KG1 (cell line): Measurements from ENCODE around the gene PLA2G7.
"Not testable (repeated sequence)": the region's sequence is repeated elsewhere in the genome, so short reads cannot be mapped to it uniquely, and the experiment has no call there.

Experiments used
- DNase-seq: peaks from one replicate; lab custom pipeline; 2025; lab: John Stamatoyannopoulos, UW

The PLA2G7 gene

DNA sequence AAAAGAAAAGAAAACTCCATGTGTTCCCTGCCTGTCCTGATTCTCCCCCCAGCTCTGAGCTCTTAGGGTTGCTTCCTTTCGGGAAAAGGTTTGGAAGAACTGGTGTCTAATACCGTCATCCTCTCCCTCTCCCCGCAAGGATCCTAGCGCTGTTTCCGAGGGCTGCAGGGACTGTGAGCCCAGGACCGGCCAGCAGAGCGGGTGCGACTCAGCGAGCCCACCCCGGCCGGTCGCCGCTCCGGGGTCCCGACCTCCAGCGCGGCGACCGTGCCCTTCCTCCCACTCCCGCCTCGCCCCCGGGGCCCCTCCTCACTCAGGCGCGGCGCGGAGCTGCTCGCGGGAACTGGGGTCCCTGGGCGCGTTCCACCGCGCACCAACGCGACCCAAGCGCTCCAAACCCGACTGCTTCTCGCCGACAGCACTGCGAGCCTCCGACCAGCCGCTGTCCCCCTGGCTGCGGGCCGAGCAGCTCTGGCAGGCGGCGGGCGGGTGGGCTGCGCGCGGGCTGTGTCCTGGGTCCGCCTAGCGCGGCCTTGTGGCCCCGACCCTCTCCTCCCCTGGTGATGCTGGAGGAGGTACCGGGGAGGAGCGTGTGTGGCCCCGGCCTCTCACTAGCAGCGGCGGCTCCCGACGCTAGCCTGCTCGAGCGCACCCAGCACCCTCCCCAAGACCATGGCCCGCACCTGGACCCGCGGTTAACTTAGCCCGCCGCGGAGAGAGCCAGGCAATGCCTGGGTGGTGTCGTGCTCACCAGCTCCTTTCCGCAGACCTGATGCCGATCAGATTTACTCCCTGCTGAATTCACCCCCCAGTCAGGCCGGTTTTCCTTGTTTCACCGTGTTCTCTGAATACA is at the start of gene PLA2G7:
Gene PLA2G7 (minus strand): TSS at position 509 of the 853 bp plus-strand sequence. CDS start 12,484 bp downstream, outside the sequence.
- no peak for DNase-seq

DNA sequence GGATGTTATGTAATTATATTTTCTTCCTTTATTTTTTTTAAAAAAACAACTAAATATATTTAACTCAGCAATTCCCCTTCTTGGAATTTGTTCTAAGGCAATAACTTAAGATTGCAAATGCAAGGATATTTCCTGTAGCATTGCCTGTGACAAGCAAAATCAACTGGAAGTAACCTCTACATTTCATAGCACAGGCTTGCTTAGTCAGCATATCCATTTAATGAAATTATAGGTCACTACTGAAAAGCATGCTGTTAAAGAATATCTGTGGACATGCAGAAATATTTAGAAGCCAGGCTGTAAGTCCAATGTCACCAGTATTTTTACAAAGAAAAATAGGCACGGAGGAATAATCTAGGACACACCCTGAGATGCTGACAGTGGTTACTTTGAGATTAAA is 49.4 kb upstream of the PLA2G7 start:
- no peak for DNase-seq

DNA sequence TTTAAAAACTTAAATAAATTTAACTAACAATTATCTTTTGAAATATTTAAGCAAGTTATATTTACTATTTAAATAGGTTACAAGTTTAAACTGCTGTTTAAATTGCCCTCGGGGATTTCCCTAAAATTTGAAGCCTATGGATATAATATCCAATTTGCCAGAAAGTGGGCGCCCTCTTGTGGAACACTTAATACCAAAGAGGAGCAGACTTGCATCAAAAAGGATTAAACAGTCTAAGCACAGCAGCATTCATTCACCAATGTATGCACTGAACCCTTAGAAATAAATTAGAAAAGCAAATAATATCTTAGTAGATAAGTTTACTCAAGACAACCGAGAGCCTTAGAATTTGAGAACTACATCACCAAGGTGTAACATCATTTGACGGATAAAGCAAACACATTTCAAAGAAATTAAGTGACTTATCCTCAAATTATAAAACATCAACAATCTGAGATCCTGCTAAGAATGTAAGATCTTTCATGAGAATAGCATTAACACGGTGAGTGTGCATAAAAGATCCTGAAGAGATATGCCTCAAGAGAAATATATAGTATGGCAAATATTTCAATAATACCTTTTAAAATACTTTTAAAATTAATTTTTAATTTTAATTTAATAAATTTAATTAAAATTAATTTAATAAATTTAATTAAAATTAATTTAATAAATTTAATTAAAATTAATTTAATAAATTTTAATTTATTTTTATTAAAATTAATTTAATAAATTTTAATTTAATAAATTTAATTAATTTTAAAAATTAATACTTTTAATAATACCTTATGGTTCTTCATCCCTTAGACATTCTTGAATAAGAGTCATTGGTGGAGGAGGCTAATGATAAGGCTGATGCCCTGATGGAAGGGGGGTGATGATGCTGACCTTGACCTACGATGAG is 46.6 kb upstream of the PLA2G7 start:
- peak; percentile 4 for DNase-seq

DNA sequence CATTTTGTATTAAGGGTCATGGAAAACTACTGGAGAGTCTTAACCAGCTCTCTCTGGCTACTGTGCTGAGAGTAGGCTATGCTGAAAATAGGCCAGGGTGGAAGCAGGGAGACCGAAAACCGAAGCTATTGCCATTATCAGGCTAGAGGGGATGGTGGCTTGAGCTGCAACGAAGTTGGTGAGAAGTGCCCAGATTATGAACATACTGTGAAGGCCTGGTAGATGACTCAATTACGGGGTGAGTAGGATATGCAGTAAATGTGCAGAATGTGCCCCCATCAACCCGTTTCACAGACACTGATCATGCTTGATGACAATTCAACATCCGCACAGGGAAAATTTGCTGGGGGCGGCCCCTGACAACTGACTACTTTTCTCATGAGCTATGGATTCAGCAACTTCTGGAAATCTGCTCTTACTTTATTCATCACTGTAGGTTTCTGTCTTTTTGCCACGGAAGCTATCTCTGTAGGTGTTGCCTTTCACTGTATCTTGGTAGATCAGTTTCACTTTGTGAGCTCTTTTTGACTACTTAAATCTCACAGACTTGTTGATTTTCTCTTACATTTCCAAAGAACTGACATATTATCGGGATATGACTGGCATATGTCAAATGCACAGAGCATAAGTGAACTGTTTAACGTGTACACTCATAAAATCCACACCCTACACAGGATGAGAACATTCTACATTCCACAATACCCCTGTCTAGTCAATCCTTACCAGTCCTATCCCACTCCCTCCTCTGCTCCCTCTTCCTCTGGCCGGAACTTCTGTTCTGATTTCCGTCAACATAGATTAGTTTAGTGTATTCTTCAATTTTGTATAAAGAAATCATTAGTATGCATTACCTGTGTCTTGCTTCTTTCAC is 42.5 kb upstream of the PLA2G7 start:
- DNase-seq: no peak

DNA sequence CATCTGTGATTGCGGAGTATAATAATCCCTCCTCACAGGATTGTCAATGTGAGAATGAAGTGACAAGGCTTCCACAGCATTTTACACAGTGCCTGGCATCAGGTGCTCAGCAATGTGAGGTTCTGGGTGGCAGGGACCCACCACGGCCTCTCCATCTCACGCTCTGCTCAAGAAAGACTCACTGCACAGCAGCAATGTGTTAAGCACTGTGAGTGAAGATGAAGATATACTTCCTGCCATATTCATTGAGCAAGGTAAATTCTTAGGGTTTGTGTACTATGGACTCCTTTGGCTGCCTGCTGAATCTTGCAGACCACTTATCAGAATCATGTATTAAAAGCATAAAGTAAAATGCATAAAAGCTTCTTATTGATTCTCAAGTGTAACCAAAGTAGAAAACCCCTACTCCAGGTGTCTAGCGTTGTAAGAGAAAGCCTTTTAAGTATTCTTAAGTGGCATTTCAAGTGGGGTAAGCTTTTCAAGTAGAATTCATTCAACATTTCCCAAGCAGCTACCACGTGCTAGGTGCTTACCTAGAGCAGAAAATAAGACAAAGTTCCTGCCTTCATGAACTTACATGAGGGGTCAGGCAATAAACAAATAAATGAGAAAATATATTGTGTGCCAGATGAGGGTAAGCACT is 41.0 kb upstream of the PLA2G7 start:
- no peak for DNase-seq

DNA sequence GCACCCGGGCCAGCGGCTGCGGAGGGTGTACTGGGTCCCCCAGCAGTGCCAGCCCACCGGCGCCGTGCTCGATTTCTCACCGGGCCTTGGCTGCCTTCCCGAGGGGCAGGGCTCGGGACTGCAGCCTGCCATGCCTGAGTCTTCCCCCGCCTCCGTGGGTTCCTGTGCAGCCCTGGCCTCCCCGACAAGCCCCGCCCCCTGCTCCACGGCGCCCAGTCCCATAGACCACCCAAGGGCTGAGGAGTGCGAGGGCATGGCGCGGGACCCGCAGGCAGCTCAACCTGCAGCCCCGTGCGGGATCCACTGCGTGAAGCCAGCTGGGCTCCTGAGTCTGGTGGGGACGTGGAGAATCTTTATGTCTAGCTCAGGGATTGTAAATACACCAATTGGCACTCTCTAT is 39.6 kb upstream of the PLA2G7 start:
- DNase-seq: not testable (repeated sequence)

DNA sequence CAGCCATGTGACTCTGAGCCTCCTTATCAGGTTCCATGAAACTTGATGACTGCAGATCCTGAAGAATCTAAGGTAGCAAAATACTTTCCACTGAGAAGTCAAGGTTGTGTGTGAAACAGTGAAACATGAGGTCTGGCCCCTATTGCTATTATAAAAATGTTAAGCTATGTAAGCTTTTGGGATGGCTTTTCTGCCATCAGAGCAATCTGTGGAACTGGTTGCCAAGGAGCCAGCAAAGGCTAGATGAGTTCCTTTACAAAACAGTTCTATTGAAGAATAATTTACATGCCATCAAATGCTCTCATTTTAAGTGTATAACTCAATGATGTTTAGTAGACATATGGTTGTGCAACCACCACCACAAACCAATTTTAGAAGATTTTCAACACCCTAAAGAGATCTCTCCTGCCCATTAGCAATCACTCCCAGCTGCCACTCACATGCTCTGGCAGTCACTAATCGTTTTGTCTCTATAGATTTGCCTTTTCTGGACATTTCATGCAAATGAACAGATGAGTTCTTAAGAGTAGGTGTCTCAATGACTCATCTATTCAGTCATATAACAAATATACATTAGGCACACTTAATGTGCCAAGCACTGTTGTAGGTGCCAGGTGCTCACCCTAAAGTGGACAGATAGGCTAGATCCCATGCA is 38.2 kb upstream of the PLA2G7 start:
- no peak for DNase-seq

DNA sequence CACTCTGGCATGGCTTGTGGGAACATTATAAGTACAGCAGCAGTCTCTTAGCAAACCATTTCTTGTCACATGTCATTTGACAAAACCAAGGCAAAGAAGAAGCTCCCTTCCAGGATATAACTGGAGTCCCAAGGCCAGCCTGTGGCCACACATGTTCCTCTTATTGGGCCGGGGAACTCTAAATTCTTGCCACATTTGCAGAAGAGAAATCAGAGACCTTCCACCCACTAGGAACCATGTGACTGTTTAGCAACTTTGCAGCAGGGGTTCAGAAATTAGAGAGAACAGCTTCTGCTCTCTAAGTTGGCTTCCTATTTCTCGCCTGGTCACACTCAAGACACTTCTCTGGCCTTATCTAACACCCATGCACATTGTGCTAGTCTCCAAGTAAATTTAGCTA is 37.6 kb upstream of the PLA2G7 start:
- DNase-seq: peak; percentile 32

DNA sequence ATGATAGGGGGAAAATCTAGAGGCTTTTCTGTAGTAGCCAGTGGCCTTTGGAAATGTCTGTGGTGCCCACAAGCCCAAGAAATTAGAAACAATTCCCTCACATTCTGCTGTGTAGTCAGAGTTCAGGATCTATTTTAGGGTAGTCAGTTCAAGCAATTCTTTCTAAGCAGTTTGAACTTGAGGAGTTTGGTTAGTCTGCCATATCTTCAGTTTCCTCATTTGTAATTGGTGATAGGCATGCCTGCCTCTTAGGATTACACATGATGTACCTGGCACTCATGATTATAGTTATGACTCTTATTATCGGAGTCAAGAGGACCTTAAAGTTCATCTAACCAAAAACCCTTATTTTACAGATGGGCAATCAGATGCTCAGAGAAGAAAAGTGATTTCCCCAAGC is 36.8 kb upstream of the PLA2G7 start:
- DNase-seq: no peak

DNA sequence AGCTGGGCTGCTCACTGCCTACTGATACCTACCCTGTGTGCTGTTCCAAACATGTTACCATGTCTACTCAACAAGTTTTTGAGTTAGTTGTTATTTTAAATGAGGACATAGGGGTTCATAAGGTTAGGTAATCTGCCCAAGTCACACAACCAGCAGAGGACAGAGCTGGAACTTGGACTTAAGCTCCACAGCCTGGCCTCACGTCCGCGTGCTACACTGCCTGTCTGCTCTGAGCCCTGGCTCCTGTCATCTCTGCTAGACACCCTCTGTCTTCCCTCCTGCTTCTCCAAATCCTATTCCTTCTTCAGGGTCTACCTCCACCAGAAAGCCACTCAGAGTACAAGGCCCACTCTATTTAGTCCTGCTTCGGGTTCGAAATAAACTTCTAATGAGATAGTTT is 29.8 kb upstream of the PLA2G7 start:
- DNase-seq: no peak

DNA sequence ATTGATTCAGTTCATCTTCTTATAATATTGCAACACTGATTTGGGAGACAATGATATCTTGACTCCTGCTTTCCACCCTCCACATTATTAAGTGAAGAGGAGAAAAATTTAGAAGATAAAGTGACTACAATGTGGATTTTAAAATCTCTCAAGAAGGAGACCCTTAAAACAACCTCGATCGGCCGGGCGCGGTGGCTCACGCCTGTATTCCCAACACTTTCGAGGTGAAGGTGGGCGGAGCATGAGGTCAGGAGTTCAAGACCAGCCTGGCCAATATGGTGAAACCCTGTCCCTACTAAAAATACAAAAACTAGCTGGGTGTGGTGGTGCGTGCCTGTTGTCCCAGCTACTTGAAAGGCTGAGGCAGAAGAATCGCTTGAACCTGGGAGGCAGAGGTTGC is 29.1 kb upstream of the PLA2G7 start:
- not testable (repeated sequence) for DNase-seq

DNA sequence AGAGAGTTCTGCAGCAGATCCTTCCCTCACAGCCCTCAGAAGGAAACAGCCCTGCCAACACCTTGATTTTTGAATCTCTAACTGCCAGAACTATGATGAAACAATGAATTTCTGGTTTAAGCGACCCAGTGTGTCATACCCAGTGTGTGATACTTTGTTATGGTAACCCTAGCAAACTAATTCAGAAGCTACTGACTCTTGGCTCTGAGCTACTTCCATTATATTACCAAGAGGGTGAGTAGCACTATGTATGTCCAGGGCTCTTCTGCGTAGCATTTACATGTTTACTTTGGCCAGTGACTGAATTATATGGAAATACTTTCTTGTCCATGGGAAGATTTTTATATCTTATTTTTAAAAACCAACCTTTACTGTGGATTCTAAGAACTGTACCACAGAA is 28.3 kb upstream of the PLA2G7 start:
- DNase-seq: no peak

DNA sequence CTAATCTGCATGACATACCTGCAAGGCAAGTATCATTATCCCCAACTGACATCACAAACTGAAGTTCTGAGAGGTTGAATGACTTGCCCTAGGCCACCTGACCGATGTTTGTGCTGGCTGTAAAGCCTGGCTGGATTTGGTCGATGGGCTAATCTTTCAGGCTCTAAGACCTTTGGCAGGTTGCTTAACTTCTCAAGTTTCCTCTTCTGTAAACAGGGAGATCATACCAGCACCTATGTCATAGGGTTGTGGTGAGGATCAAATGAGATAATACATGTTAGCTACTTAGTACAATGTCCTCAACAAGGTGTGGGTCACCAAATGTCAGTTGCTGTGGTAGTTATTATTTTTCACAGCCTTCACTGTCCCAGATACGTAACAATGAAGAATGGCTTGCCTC is 25.8 kb upstream of the PLA2G7 start:
- DNase-seq: no peak

DNA sequence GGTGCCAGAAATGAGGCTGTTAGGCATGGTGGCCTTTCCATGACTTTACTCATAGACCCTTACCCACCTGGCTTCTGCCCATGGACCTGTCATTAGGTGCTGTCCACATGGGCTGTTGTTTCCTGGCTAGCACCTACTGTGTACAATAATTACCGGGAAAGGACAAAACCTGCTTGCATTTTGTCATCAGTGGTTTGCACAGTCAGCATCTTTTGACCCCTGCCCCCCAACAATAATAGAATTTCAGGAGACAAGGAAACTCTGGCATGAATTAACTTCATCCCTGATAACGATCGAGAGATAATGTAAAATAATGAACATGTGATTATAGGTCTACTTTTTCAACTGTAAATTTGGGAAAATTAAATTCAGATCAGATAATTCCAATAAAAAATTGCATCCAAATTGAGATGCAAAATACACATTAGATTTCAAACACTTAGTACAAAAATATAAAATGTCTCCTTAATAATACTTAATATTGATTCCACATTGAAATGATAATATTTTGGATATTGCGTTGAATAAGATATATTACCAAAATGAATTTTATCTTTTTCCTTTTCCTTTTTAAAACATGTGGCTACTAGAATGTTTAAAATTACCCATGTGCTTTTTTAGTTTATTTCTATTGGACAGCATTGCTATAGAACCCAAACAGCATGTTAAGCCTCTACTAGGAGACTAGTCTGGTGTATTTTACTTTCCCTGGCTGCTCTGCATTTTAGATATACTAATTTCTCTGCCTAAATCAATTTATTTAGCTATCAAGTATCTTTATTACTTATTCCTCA is 24.0 kb upstream of the PLA2G7 start:
- no peak for DNase-seq

DNA sequence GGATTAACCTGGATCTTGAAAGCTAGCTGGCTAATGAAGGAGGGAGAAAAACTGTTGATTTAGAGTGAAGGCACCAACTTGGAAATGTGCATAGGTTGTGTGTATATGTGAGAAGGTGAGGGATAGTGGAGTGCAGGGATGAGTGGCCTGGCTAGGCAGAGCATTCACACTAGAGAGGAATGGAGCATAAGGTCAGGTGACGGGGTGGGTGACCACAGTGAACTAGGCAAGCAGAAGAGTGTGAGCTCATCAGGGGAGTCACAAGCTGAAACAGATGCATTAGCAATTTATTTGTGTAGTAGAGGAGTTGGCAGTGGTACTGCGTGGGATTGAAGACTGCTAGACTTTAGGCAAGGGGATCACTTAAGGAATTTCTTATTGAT is 22.0 kb upstream of the PLA2G7 start:
- no peak for DNase-seq

DNA sequence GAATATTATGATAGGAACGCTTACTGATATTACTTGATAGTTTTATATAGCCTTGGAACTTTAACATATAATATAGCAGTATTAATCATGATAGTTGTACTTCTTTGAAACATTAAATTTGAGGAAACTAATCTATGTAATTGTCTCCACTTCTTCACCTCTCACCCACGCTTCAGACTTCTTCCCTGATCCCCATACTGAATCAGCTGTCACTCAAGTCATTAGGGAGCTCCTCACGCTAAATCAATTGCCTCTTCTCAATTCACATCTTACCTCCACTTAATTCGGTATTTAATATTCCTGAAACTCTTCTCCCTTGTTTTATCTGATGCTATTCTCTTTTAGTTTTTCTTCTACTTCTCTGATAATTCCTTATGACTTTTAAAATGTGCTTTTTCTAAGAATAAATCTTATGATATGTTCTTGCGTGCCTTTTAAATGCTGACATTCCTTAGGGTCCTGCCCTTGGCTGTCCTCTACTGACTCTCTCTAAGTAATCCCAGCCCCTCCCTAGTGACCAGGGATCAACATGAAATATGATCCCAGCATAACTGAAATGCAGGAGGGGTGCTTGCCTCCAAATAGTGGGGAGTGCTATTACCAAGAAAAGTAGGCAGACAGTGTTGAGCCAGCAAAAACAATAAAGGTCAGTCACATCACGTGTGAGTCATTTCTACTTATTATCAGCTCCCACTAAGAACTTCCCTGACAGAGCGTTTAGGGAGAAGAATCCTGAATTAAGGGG is 21.5 kb upstream of the PLA2G7 start:
- DNase-seq: no peak

DNA sequence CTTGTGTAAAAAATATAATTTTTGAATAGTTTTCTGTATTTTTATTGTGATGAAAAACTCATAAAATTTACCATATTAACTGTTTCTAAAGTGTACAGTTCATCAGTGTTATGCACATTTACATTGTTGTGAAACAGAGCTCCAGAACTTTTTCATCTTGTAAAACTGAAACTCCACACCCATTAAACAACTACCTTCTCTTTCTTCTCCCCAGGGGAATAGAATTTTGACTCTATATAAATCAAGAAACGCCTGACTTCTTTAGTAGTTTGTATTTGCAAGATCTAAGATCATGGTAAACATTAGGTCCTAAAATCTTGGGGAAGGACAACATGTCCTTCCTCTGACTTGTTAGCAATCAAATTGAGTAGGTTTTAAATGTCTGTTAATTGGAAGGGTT is 20.7 kb upstream of the PLA2G7 start:
- DNase-seq: no peak

DNA sequence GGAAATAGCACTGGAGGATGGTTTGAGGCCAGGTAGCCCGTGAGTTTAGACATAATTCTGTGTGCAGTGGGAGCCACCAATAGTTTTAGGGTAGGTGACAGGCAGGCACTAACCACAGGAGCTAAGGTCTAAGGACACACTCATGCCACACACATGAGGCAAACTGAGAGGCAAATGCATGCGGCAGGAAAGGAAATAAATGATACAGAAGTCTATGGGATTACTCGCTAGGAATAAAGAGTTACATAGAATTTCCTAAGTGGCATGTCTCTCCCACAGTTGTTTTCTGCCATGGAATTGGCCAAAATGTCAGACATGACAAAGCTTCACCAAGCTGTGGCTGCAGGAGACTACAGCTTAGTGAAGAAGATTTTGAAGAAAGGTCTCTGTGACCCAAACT is 16.5 kb upstream of the PLA2G7 start:
- no peak for DNase-seq

DNA sequence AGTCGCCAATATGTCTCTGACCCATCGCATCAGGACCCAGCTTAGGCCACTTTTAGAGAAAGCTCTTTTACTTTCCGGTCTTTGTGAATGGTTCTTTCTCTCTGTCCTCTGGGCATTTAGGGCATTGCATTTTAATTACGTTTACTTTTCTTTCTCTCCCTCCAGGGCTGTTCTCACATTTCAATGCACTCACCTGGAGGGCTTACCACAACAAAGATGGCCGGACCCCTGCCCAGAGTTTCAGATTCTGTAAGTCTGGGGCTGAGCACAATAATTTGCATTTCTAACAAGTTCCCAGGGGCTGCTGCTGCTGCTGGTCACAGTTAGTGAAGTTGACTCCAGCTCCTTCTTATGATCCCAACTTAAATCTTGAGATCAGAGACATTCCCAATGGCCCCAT is 14.6 kb upstream of the PLA2G7 start:
- DNase-seq: no peak
